T47D (cell line): ENCODE data around the gene NSG1.

Experiments
- DNase-seq, 2 experiments: peaks; one replicate each; pipeline versions ENCODE4 v3.0.0 to v3.0.0-alpha.2; 2011 to 2012; ENCODE audit warnings: low read depth in 1 of 2, low spot score in 1 of 2
- JUND ChIP-seq: IDR thresholded peaks from 2 replicates; pipeline ENCODE4 v1.6.1; 2012; ENCODE audit warnings: low read depth
- in situ Hi-C: cut with HindIII; loops from 2 replicates; pipeline ENCODE4 v1.10.0; 2016; ENCODE audit warnings: low sequenced_read_pairs, low pct_unique_long_range_greater_than_20kb

The NSG1 gene

DNA sequence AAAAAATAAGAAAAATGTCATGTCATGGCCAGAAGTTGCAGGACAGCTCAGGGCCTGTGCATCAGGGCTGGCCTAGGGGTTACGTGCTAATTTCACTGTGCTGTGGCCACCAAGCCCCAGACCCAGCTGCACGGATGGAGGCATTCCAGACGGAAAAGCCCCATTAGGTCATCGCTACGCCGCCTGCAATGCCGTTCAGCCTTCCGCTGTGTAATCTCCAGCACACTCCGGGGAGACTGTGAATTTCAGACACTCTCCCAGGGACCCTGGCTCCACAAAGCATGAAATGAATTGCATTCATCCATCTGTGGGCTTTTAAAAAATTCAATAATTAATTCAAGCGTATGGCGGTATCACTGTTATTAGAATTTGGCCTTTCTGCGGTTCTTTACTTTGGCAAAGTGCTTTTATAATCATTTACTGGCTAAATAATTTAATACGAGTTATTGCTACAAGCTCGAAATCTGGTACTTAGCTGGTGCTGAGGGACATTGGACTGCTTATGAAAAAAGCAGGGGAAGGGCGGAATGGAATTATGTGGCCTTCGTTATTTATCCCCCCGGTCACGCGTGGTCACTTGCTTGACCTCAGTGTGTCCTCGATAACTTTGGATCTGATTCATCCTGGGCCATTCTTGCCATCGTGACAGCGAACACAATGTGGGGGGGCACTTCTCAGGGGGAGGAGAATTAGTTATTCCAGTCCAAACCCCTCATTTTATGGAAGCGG lies 9.0 kb upstream of the NSG1 start:
- no peak for DNase-seq
- in situ Hi-C loops, result no loop called here
- TF ChIP-seq JUND, result no peak

DNA sequence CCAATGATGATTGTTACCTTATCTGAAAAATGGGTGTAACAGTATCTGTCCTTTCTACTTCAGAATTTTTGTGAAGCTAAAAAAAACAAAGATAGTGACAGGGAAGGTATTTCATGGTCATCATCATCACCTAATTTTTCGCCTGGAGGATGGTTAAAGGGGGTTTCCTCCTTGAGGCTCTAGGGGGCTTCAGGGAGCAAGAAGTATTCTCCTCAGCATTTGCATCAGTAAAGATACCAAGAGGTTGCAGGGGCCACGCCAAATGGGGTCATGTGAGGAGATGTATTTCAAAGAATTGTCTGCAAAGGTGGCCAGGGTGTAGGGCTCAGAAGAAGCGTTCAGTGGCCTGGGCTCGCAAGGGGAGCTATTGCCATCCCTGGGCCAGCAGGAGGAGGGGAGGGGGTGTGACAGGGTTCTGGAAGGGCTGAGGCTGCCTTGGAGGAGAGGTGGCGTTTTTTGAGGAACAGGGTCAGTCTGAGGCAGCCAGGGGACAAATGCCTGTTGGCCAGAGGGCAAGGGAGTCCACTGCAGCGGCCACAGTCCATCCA lies 7.3 kb upstream of the NSG1 start:
- in situ Hi-C loops, result no loop called here
- DNase-seq, result no peak
- TF ChIP-seq JUND, result no peak

DNA sequence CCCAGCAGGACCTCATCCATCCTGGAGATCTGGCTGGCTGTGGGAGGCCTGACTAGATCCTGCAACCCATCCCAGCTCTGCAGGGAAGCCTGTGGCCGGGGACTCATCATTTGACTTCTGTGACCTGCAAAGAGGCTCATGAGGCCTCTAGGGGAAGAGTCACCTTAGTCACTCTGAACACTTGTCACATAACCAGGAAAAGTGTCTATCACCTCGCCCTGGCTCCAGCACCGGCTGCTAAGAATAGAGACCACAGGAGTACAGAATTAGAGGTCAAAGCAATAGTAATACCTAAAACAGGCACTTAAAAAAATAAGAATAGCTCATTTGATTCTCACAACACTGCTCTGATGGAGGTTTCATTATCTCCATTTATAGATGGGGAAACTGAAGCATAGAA lies 3.8 kb upstream of the NSG1 start:
- no peak for TF ChIP-seq JUND
- in situ Hi-C loops, result no loop called here
- no peak for DNase-seq

DNA sequence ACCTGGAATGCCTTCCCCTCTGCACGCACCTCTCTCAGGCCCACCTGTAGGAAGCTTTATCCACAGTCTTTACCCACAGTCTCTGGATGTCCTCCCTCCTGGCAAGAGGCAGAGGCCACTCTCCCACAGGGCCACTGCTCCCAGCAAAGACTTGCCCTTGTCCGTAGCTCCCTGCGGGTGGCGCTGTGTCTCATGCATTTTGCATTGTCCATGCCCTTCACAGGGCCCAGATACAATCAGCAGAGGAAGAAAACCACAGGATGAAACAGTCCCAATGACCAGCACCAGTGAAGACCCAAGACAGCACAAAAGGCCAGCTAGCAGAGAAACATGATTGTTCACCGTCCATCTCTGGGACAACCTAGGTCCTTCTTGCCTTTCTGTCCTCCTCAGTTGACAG lies 2.1 kb upstream of the NSG1 start:
- TF ChIP-seq JUND, result no peak
- DNase-seq, result peak in 1 of 2 experiments; percentile 46
- in situ Hi-C loops, result no loop called here

DNA sequence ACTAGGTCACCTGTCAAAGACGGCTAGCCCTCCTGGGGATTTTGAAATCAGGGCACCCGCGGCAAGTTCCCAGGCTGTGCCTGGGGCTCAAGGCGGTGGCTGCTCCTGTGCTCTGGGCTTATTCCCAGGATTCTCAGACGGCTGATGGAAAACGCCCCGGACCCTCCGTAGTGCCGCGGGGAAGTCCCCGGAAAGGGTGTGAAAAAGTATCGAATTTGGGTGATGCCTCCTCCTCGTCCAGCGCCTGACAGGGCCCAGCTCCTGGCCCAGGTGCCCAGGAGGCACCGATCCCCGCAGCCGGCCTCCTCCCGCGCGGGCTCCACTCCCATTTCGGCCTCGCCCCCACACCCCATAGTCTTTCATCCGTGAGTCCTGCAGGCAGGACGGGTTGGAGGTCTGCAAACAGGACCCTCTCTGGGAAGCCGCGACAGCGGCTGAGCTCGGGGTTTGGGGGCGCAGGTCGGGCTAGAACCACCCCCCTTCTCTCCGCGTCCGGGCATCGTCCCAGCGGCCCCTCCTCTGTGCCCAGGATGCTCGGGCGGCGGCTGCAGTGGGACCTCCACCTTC lies 1.1 kb upstream of the NSG1 start:
- no peak for TF ChIP-seq JUND
- in situ Hi-C loops, result no loop called here

DNA sequence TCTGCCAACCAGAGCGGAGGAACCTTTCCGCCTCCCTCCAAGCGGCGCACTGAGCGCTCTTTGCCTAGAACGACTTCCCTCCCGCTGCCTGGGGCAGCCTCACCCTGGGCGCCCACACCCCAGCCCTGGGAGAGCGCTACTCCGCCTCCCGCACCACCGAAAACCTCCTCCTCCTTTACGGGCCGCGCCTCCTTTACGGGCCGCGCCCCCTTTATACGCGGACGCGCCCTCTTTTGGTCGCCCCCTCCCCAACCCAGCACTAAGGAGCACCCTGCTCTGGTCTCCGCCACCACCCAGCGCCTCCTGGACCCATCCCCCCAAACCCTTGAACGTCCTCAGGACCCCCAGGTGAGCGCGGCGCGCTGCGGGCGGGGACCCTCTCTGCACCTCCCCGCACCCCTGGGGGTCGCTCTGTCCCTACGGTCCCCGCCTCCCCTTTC lies 586 bp upstream of the NSG1 start:
- no peak for TF ChIP-seq JUND
- in situ Hi-C loops, result no loop called here
- DNase-seq, result no peak

More for the DNA sequence above, 1.1 kb upstream of the NSG1 start:
- DNase-seq, result no peak

DNA sequence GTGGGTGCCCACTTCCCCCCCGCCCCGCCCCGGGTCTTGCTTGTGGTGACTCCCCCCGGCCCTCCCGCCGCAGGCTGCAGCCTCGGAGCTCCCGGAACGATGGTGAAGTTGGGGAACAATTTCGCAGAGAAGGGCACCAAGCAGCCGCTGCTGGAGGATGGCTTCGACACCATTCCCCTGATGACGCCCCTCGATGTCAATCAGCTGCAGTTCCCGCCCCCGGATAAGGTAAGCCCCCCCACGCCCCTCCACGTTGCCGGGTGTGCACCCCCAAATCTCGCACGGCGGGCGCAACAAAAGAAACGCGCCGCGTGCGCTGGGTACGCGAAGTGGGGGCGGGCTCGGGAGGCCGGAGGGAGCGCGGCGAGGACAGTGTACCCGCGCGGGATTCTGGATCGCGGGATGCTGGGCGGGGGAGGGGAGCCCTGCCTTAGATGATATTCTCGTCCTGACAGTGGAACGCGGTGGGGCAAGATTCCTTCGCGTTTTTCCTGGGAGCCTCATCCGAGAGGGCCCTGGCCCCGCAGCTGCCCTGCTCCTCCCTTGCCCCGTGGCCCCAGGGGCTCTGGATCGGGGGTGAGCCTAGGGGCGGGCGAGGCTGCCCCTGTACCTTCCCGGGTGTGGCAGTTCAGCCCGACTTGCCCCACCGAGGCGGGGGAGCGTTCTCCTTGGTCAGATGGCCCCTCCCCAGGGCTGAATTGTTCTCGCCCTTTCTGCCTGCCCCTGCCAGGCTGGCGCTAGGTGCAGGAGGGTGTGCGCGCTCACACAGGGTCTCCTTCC lies 819 bp downstream of the NSG1 start:
- DNase-seq, result peak in 1 of 2 experiments; percentile 28
- TF ChIP-seq JUND, result no peak
- in situ Hi-C loops, result no loop called here

DNA sequence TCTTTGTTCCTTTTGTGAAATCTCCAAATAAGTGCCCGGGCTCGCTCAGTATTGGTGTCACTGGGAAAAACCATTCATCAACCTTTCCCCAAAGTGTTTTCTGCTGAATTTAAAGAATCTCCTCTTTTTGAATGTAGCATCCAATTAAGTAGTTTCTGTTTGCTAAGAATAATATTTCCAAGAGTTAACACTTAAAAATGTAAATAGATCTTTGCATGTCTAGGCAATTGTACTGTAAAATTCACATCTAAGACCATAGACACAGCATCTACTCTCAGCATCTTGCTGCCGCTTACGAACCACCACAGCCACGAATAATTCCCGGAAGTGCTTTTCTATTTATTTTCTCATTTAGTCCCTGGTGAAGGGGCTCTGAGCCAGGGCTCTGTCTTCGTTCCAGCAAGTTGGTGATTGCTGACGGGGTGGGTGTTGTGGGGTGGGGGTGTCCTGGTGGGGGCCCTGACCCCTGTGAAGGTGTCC lies 1.4 kb downstream of the NSG1 start:
- in situ Hi-C loops, result no loop called here
- no peak for DNase-seq
- no peak for TF ChIP-seq JUND

DNA sequence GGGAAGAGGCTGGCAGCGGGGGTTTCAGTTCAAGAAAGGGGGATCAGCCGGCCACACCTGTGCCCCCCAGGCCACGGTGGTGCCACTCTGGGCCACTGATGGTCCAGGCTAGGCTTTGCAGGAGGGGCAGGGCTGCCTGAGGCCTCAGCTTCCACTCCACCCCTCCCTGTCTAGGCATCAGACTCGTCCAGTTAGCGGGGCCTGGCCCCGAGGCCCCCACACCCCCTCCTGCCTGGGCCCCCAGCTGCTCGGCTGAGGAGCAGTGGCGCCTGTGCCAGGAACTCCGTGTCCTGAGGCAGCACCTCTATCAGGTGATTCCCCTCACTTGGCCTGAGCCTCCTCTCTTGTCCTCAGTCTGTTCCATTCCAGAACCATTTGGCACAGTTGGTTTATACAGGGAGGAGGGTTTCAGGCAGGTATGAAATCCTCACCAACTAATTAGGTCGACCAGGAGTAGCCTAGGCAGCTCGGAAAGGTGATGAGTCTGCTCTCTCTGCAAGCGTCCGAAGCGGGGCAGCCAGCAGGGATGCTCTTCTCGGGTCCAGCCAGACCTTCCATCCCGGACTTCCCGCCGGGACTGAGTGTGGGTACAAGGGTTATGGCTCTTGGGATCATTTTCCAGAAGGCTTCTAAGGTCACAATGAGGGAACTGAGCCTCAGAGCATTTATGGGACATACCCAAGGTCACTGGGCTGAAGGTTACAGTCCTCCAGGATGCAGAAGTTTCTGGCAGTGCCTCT lies 2.1 kb downstream of the NSG1 start:
- in situ Hi-C loops, result no loop called here
- TF ChIP-seq JUND, result no peak
- no peak for DNase-seq

DNA sequence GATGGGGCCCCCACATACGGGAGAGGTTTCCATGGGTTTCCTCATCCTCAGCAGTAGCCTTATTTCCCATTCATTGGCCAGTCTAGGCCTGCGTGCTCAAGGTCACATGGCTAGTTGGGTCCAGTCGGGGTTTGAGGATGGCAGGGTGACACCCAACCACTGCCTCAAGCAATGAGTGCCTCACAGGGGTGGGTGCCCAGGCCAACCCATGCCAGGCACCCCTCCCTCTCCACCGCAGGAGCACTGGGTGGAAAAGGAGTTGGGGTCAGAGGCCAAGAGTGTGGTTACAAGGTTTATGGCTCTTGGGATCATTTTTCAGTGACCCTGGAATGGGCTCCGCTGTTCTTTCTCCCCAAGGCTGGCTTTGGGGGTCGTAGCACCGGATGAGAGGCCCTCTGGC lies 3.1 kb downstream of the NSG1 start:
- DNase-seq, result no peak
- no peak for TF ChIP-seq JUND
- in situ Hi-C loops, result no loop called here

DNA sequence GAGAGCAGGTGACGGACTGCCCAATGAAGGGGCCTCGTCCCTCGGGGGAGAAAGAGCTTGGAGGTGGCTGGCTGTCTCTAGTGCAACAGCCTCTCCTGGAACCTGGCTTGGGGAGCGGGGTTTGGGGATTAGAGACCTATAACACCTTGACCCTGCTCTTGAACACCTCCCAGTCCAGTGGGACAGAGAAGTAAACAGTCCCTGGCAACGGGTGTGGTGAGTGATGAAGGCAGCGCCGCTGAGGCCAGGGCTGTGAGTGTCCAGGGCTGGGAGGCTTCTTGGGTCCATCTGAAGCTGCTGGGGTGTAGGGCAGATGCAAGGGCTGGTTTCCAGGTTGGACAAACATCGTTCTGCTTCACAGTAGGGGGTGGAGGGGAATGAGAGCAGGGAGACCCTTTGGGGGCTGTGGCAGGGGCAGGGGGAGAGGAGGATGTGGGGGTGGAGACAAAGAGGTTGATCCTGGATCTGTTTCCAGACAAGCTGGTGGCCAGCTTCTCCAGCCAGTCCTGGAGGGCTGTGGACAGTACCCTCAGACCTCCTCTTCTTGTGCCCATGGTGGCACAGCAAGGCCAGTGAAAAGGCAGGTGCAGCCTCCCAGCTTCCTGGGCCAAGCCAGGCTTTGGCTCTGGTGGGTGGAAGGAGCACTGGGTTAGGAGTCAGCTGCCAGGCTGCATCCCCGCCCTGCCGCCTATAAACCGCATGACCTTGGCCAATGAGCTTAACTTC lies 3.8 kb downstream of the NSG1 start:
- in situ Hi-C loops, result no loop called here
- no peak for TF ChIP-seq JUND
- DNase-seq, result no peak

DNA sequence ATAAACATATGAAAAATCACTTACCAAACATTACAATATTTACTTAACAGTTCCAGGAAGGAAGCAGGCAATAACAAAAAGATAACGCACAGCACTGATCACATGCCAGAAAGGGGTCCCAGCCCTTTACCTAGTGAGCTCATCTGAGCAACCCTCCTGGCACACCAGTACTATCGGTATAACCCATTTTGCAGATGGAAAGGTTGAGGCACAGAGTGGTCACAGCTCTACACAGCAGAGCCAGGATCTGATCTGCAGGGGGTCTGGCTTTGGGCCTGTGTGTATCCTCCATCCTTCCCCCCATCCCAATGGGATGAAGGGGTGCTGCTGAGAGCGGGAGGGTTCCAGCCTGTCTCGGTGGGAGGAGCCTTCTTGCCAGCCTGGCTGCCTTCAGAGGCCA lies 5.0 kb downstream of the NSG1 start:
- no peak for TF ChIP-seq JUND
- in situ Hi-C loops, result no loop called here
- no peak for DNase-seq
